GM23248 (cell line): ENCODE data around the gene MORC3.

ENCODE experiments used
- EZH2 ChIP-seq: fragments of 200-600 bp; sonication (generic); IDR thresholded peaks from 2 replicates; pipeline ENCODE4 v1.6.1; 2018; ENCODE audit warnings: antibody characterized with exemption, mild to moderate bottlenecking; ENCODE audit not compliant: insufficient read depth, poor library complexity, severe bottlenecking
- EZH2phosphoT487 ChIP-seq: fragments of 200-600 bp; sonication (generic); IDR thresholded peaks from 2 replicates; pipeline ENCODE4 v1.6.1; 2018; ENCODE audit warnings: antibody characterized with exemption, moderate library complexity, mild to moderate bottlenecking, low read depth; ENCODE audit not compliant: insufficient read depth

GRCh38 chr21:36282568-36283230 is 37.3 kb upstream of the MORC3 start:
- TF ChIP-seq EZH2 (no peak), EZH2phosphoT487 (no peak)
